Spleen (tissue), 11 donors: Measurements from ENCODE around the gene P2RY2. TPM values are rescaled to one million over a fixed set of nuclear protein-coding genes. Genes with fewer than 3 reads are reported as not detected.

Source experiments
- DNase-seq: peaks from one replicate; pipeline ENCODE4 v3.0.0-alpha.2; 2020
- H3K27ac ChIP-seq, 8 donors: fragments of 200-600 bp; sonication (generic) in 7 of 8; 1 replicate in 4 of 8; 2 replicates in 4 of 8; pipeline versions ENCODE4 v1.5.0 to v1.8.0; 2016 to 2021; ENCODE audit warnings: inconsistent platforms in 4 of 8, mild to moderate bottlenecking in 4 of 8, moderate library complexity in 1 of 8
- H3K27me3 ChIP-seq, 7 donors: fragments of 200-600 bp; sonication (generic) in 6 of 7; replicated peaks in 1 of 7; 1 replicate in 4 of 7; 2 replicates in 3 of 7; pipeline versions ENCODE4 v1.5.0 to v1.8.0; 2016 to 2021; ENCODE audit warnings: inconsistent platforms in 3 of 7, mild to moderate bottlenecking in 1 of 7
- H3K36me3 ChIP-seq, 6 donors: fragments of 200-600 bp; sonication (generic) in 5 of 6; 1 replicate in 4 of 6; 2 replicates in 2 of 6; pipeline versions ENCODE4 v1.5.0 to v1.8.0; 2016 to 2021; ENCODE audit warnings: inconsistent platforms in 2 of 6
- H3K4me1 ChIP-seq, 6 donors: fragments of 200-600 bp; sonication (generic) in 5 of 6; 1 replicate in 3 of 6; 2 replicates in 3 of 6; pipeline versions ENCODE4 v1.5.0 to v1.8.0; 2016 to 2021; ENCODE audit warnings: inconsistent platforms in 3 of 6
- H3K4me3 ChIP-seq, 8 donors: fragments of 200-600 bp; sonication (generic) in 7 of 8; 1 replicate in 4 of 8; 2 replicates in 4 of 8; pipeline versions ENCODE4 v1.5.0 to v1.8.0; 2016 to 2021; ENCODE audit warnings: inconsistent platforms in 4 of 8, mild to moderate bottlenecking in 4 of 8, moderate library complexity in 2 of 8
- H3K9me3 ChIP-seq, 8 donors: fragments of 200-600 bp; sonication (generic) in 7 of 8; 1 replicate in 4 of 8; 2 replicates in 4 of 8; pipeline versions ENCODE4 v1.5.0 to v1.8.0; 2016 to 2021; ENCODE audit warnings: inconsistent platforms in 4 of 8
- POLR2A ChIP-seq, 3 donors: fragments of 450-650 bp; IDR thresholded peaks; one replicate each; pipeline ENCODE4 v1.5.1; 2017; ENCODE audit warnings: antibody characterized with exemption in 3 of 3, mild to moderate bottlenecking in 1 of 3
- POLR2AphosphoS5 ChIP-seq, 3 donors: sonication (generic); formaldehyde crosslinking; IDR thresholded peaks; one replicate each; pipeline ENCODE4 v1.5.1; 2017; ENCODE audit warnings: antibody characterized with exemption in 3 of 3
- WGBS, 5 donors: extraction: QIAGEN DNeasy Blood & Tissue Kit in 3 of 5; methylation state at CpG; one replicate each; pipeline versions ENCODE4 v1.1.5 to v1.1.7; 2013 to 2018; 5-methylcytosine and 5-hydroxymethylcytosine counted together
- intact Hi-C: fragments of 100-400 bp; cut with DNase I; formaldehyde crosslinking; loops from one replicate; pipeline ENCODE4 v1.15.0; 2023; ENCODE audit warnings: low total_unique reads
- polyA plus RNA-seq, 3 donors: library from polyadenylated mRNA; stranded (reverse); fragments of 200-250 nt; gene quantifications; one replicate each; pipeline ENCODE4 v1.2.1, GENCODE V29; 2013
- total RNA-seq, 7 donors: library from RNA; depleted of rRNA in 3 of 7; stranded (reverse); fragments of >200 nt in 3 of 7; fragmentation: NEBNext Ultra II Directional in 4 of 7; extraction: Animal tissue kit (Norgen Biotek cat#: 25700) in 4 of 7; gene quantifications; one replicate each; pipeline versions ENCODE4 v1.1.0 to v1.2.1, GENCODE V29; 2016 to 2021
- TF ChIP-seq, protein P1 (sequence below), 11 experiments: fragments of 200-600 bp in 7 of 11; fragments of 450-650 bp in 4 of 11; sonication (generic) in 4 of 11; IDR thresholded peaks in 8 of 11; conservative IDR thresholded peaks in 3 of 11; 1 replicate in 7 of 11; 2 replicates in 4 of 11; pipeline versions ENCODE4 v1.4.0 to v1.8.0; 2016 to 2021; ENCODE audit warnings: antibody characterized with exemption in 11 of 11, inconsistent platforms in 4 of 11, mild to moderate bottlenecking in 1 of 11
- donor health status: healthy with polysubstance abuse.
- donor health status: DM: no; HTN: no; CAD: no; lungs with moderate emphysema.
- donor health status: DM: no; HTN: no; CAD: no.
- donor health status: Bipolar disorder and iron deficiency.
- donor health status: healthy.
- donor health status: DM: no; HTN: no; CAD: no.
- donor health status: DM: yes; HTN: yes; CAD: no.

P2RY2 gene
- total and polyA plus RNA-seq, 10 donors = 0.99 to 17.5 (median 10.7) TPM

DNA sequence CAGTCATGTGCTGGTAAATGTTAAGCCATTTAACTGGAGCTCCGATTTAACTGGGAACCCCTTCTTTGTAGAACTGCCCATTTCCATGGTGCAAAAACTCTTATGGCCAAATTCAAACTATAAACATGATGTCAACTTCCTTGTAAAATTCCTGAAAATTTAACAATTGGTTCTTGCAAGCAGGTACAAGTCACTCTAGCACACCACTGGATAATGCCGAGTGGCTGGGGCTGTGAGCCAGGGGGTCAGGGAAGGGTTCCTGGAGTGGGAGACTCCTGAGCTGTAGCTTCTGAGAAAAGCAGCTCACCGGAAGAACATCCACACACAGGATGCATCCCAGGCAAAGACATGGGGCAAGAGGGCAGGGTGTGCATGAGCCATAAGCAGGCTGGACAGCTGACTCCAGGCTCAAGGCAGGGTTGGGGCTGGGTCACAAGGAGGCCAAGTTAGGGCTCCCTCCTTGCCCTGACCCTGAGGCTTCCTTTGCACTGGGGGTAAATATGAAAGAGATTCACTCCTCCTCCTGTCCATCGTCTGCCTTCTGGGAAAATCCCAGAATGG lies 18.2 kb downstream of the P2RY2 start:
- Histone ChIP-seq H3K4me1 (peaks cover 6 to 68% (median 30%) of the 10 kb centered on the region in 6 donors), H3K27ac (peak overlapping the region in 5 of 8 donors; percentile 13 to 78 (median 54)), H3K4me3 (no peak overlapping the region), H3K9me3 (no peaks in the 10 kb centered on the region), H3K36me3 (peaks cover 0 to 25% (median 2%) of the 10 kb centered on the region in 6 donors), H3K27me3 (no peaks in the 10 kb centered on the region)
- peak; percentile 9 for DNase-seq
- WGBS, 5 donors = 79 to 96% (median 83%) methylated on average over 4 of the region's 4 CpGs
- intact Hi-C loops = no loop called here
- TF ChIP-seq POLR2AphosphoS5 (IDR thresholded peaks at IDR 0.05) (no peak), POLR2A (IDR thresholded peaks at IDR 0.05) (no peak)
- TF ChIP-seq, protein P1, sequence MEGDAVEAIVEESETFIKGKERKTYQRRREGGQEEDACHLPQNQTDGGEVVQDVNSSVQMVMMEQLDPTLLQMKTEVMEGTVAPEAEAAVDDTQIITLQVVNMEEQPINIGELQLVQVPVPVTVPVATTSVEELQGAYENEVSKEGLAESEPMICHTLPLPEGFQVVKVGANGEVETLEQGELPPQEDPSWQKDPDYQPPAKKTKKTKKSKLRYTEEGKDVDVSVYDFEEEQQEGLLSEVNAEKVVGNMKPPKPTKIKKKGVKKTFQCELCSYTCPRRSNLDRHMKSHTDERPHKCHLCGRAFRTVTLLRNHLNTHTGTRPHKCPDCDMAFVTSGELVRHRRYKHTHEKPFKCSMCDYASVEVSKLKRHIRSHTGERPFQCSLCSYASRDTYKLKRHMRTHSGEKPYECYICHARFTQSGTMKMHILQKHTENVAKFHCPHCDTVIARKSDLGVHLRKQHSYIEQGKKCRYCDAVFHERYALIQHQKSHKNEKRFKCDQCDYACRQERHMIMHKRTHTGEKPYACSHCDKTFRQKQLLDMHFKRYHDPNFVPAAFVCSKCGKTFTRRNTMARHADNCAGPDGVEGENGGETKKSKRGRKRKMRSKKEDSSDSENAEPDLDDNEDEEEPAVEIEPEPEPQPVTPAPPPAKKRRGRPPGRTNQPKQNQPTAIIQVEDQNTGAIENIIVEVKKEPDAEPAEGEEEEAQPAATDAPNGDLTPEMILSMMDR (IDR thresholded peaks at IDR 0.05 in 8 of 11, conservative IDR thresholded peaks at IDR 0.05 in 3 of 11) = no peak

- Histone ChIP-seq H3K27me3 (no peaks in the 10 kb centered on the region), H3K36me3 (peaks cover 0 to 25% (median 2%) of the 10 kb centered on the region in 6 donors), H3K9me3 (no peaks in the 10 kb centered on the region), H3K27ac (peak overlapping the region in 6 of 8 donors; percentile 13 to 78 (median 50)), H3K4me1 (peaks cover 6 to 74% (median 33%) of the 10 kb centered on the region in 6 donors), H3K4me3 (no peak overlapping the region)
- TF ChIP-seq POLR2AphosphoS5 (IDR thresholded peaks at IDR 0.05) (peak in 1 of 3 donors; percentile 19), POLR2A (IDR thresholded peaks at IDR 0.05) (no peak)
- TF ChIP-seq, protein P1 (IDR thresholded peaks at IDR 0.05 in 8 of 11, conservative IDR thresholded peaks at IDR 0.05 in 3 of 11) = peak in 10 of 11 experiments; percentile 16 to 71 (median 56)
- peak; percentile 78 for DNase-seq
- intact Hi-C loops = no loop called here
- 41 to 57% (median 54%) methylated on average over 5 to 6 of the region's 6 CpGs for WGBS, 5 donors
Observed at GRCh38 chr11:73236854-73237253, 18.8 kb downstream of the P2RY2 start.

DNA sequence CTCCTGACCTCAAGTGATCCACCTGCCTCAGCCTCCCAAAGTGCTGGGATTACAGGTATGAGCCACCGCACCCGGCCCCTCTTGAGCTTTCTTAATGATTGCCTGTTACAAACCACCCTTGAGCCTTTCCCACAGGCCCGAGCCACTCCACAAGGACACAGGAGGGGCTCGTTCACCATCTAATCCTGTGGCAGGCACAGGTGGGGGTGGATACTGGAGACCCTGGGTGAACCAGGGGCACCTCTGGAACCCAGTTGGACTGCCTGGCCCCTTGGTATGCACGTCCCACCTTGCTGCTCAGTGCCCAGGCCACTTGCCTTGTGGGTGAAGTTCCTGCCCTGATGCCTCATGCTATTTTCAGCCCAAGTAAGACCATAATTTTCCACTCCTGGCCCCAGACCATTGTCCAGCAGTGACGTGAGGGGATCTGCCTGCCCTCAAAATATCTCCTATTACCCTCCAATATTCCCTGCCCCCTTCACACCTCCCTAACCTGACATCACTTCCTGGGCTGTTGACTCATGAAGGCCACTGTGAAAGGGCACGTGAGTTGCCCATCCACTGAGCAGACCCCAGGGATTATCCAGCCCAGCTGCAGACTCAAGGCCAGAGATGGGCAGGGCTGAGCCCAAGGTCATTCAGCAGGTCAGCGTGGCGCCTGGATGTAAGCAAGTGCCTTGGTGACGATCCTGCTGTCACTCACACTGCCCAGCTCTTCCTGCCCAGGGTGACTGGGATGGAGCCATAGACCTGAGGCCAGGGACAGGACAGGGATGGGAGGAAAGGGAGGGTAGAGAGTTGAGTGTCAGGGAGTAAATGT lies 19.6 kb downstream of the P2RY2 start:
- WGBS, 5 donors = 63 to 76% (median 67%) methylated on average over 8 to 10 of the region's 10 CpGs
- Histone ChIP-seq H3K9me3 (no peaks in the 10 kb centered on the region), H3K4me3 (no peak overlapping the region), H3K27me3 (no peaks in the 10 kb centered on the region), H3K36me3 (peaks cover 0 to 25% (median 2%) of the 10 kb centered on the region in 6 donors), H3K27ac (peak overlapping the region in 5 of 8 donors; percentile 38 to 78 (median 54)), H3K4me1 (peaks cover 9 to 82% (median 42%) of the 10 kb centered on the region in 6 donors)
- DNase-seq = peak; percentile 71
- intact Hi-C loops = no loop called here
- TF ChIP-seq POLR2A (IDR thresholded peaks at IDR 0.05) (no peak), POLR2AphosphoS5 (IDR thresholded peaks at IDR 0.05) (peak; percentile 70 to 79 (median 71))
- TF ChIP-seq, protein P1 (IDR thresholded peaks at IDR 0.05 in 8 of 11, conservative IDR thresholded peaks at IDR 0.05 in 3 of 11) = no peak

DNA sequence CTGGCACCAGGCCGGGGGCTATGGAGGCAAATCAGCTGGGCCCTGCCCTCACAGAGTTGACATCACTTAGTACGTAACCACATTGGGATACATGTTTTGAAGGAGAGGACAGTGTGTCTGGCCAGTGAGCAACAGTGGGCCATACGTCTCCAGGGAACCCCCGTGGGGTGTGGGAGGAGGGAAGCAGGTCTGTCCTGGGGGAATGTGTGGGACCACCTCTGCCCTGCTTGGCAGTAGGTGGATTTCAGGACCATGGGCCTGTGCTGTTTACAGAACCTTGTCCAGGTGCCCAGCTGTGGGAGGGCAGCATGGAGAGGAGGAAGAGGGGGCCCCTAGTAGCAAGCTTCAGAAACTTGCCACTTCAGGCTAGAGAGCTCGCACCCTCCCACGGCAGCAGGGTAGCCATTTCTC lies 21.0 kb downstream of the P2RY2 start:
- intact Hi-C loops = no loop called here
- H3K27ac ChIP-seq = peak overlapping the region in 3 of 8 donors; percentile 38 to 70 (median 54)
- H3K36me3 ChIP-seq = peaks cover 0 to 18% (median 2%) of the 10 kb centered on the region in 6 donors
- no peak overlapping the region for H3K4me3 ChIP-seq
- DNase-seq = peak; percentile 51
- H3K4me1 ChIP-seq = peaks cover 14 to 96% (median 52%) of the 10 kb centered on the region in 6 donors
- TF ChIP-seq POLR2A (IDR thresholded peaks at IDR 0.05) = no peak
- TF ChIP-seq, protein P1 (IDR thresholded peaks at IDR 0.05 in 8 of 11, conservative IDR thresholded peaks at IDR 0.05 in 3 of 11) = no peak
- no peak for TF ChIP-seq POLR2AphosphoS5 (IDR thresholded peaks at IDR 0.05)
- no peaks in the 10 kb centered on the region for H3K9me3 ChIP-seq
- 87 to 91% (median 88%) methylated on average over 6 of the region's 6 CpGs for WGBS, 5 donors
- H3K27me3 ChIP-seq = no peaks in the 10 kb centered on the region
